T-cell (primary cell): Measurements from ENCODE around the gene ZNF148. TPM values are rescaled to one million over a fixed set of nuclear protein-coding genes. Genes with fewer than 3 reads are reported as not detected.
A peak's percentile ranks its signal among the peaks of the same experiment; 100 is the strongest.
"Not testable (repeated sequence)": the region's sequence is repeated elsewhere in the genome, so short reads cannot be mapped to it uniquely, and the experiment has no call there.

Source experiments
- ATAC-seq, 4 experiments: fragments of 200-7000 bp in 3 of 4; fragments of 150-1000 bp in 1 of 4; cut with Tn5 transposase; replicated peaks in 1 of 4; 1 replicate in 3 of 4; 2 replicates in 1 of 4; pipeline ENCODE4 v1.10.0; 2021; ENCODE audit warnings: moderate library complexity in 3 of 4, mild to moderate bottlenecking in 2 of 4, moderate number of reproducible peaks in 1 of 4
- CTCF ChIA-PET, 2 donors: fragments of 300-600 bp; sonication (Branson Sonifier 250); formaldehyde crosslinking; loops; one replicate each; lab custom pipeline; 2022; ENCODE audit warnings: antibody characterized with exemption in 2 of 2; lab: Charles Lee
- POLR2A ChIA-PET, 2 donors: fragments of 300-600 bp; sonication (Branson Sonifier 250); formaldehyde crosslinking; loops; one replicate each; lab custom pipeline; 2022; ENCODE audit warnings: antibody characterized with exemption in 2 of 2; lab: Charles Lee
- DNase-seq, 35 experiments: peaks; one replicate each; pipeline versions ENCODE4 v3.0.0 to v3.0.0-alpha.2; 2013 to 2023
- H3K27ac ChIP-seq: one replicate; pipeline ENCODE4 v1.5.1; 2013; ENCODE audit warnings: low read length
- H3K27me3 ChIP-seq, 2 experiments: replicated peaks in 1 of 2; 1 replicate in 1 of 2; 2 replicates in 1 of 2; pipeline versions ENCODE4 v1.6.1 to v1.7.0; 2013; ENCODE audit warnings: low read length in 1 of 2, mixed read lengths in 1 of 2; ENCODE audit not compliant: control insufficient read depth in 2 of 2, insufficient read depth in 2 of 2; ENCODE audit errors: extremely low read depth in 1 of 2
- H3K36me3 ChIP-seq, 2 donors: 1 replicate in 1 of 2; 2 replicates in 1 of 2; pipeline versions ENCODE4 v1.6.1 to v1.7.0; 2013; ENCODE audit warnings: low read length in 1 of 2; ENCODE audit not compliant: control insufficient read depth in 2 of 2, insufficient read depth in 1 of 2; ENCODE audit errors: extremely low read depth in 1 of 2
- H3K4me1 ChIP-seq, 2 experiments: 1 replicate in 1 of 2; 2 replicates in 1 of 2; pipeline versions ENCODE4 v1.6.1 to v1.7.0; 2013; ENCODE audit warnings: low read length in 2 of 2, mixed read lengths in 1 of 2; ENCODE audit not compliant: insufficient read depth in 2 of 2, control insufficient read depth in 1 of 2; ENCODE audit errors: extremely low read depth in 1 of 2
- H3K4me3 ChIP-seq, 2 donors: 1 replicate in 1 of 2; 2 replicates in 1 of 2; pipeline versions ENCODE4 v1.5.1 to v1.7.0; 2013; ENCODE audit warnings: mild to moderate bottlenecking in 2 of 2, low read length in 1 of 2, moderate library complexity in 1 of 2; ENCODE audit not compliant: control insufficient read depth in 1 of 2; ENCODE audit errors: extremely low read depth in 1 of 2
- H3K9me3 ChIP-seq: 2 replicates; pipeline ENCODE4 v1.7.0; 2013
- H3K27ac Mint-ChIP-seq, 2 donors: one replicate each; pipeline ENCODE4 v1.8.0; 2020 to 2021; ENCODE audit warnings: mild to moderate bottlenecking in 2 of 2, mixed read lengths in 2 of 2
- H3K27me3 Mint-ChIP-seq, 2 donors: one replicate each; pipeline ENCODE4 v1.8.0; 2021 to 2022; ENCODE audit warnings: mixed read lengths in 2 of 2
- H3K36me3 Mint-ChIP-seq: one replicate; pipeline ENCODE4 v1.8.0; 2021; ENCODE audit warnings: mixed read lengths
- H3K4me1 Mint-ChIP-seq, 3 donors: one replicate each; pipeline ENCODE4 v1.8.0; 2020 to 2022; ENCODE audit warnings: mixed read lengths in 3 of 3, mild to moderate bottlenecking in 1 of 3
- H3K4me3 Mint-ChIP-seq, 3 donors: one replicate each; pipeline ENCODE4 v1.8.0; 2020 to 2022; ENCODE audit warnings: mild to moderate bottlenecking in 3 of 3, mixed read lengths in 3 of 3, moderate library complexity in 3 of 3
- H3K9me3 Mint-ChIP-seq, 3 donors: one replicate each; pipeline ENCODE4 v1.8.0; 2020 to 2022; ENCODE audit warnings: mixed read lengths in 3 of 3
- WGBS: methylation state at CpG from one replicate; pipeline ENCODE4 v1.1.5; 2013; ENCODE audit warnings: missing lambda C conversion rate; ENCODE audit not compliant: insufficient coverage; 5-methylcytosine and 5-hydroxymethylcytosine counted together
- total RNA-seq, 35 experiments: library from RNA in 6 of 35; stranded (reverse) in 6 of 35; fragments of 120-200 nt in 1 of 35; gene quantifications; one replicate each; pipeline versions ENCODE4 v1.2.1 to v1.2.4 and lab custom pipeline; 2013 to 2026

Gene ZNF148
- total RNA-seq, 5 donors from 2014 or later (not counting 1 experiment from before 2014, with no cell fraction given), result 46.5 to 50.6 (median 50.4) TPM

DNA sequence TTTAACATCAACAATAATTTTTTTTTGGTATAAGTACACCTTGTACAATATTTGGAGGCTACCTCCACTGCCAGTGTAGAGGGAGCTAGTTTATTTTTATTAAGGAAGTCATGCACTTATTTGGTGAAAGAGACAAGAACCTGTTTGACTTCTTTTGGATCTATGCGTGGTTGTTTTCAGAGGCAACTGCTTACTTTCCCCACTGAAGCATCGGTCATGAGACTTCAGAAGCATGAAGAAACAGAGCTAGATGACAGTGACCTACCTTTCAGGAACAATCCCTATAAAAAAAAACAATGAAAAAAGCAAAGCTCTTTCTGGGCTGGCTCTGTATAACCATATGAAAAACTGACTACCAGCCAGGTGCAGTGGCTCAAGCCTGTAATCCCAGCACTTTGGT is 20.0 kb upstream of the ZNF148 start:
- no peak overlapping the region for H3K4me3 Mint-ChIP-seq
- Histone ChIP-seq H3K36me3 (no peaks in the 10 kb centered on the region), H3K27me3 (peaks cover 0 to 5% of the 10 kb centered on the region in 2 experiments), H3K4me1 (no peaks in the 10 kb centered on the region), H3K9me3 (no peaks in the 10 kb centered on the region), H3K4me3 (no peak overlapping the region), H3K27ac (no peak overlapping the region)
- CTCF ChIA-PET, result no interaction called here
- ATAC-seq, result no peak
- no peak for DNase-seq
- H3K9me3 Mint-ChIP-seq, result peaks cover 0 to 4% (median 0%) of the 10 kb centered on the region in 3 donors
- no peak overlapping the region for H3K27ac Mint-ChIP-seq
- 100% methylated on average over 2 of the region's 2 CpGs for WGBS
- peaks cover 0 to 3% (median 2%) of the 10 kb centered on the region in 3 donors for H3K4me1 Mint-ChIP-seq
- POLR2A ChIA-PET, result no interaction called here
- H3K27me3 Mint-ChIP-seq, result peaks cover 20 to 21% of the 10 kb centered on the region in 2 donors
- H3K36me3 Mint-ChIP-seq, result no peaks in the 10 kb centered on the region

GRCh38 chr3:125394406-125394805 is 19.3 kb upstream of the ZNF148 start:
- Histone ChIP-seq H3K4me3 (no peak overlapping the region), H3K27me3 (peaks cover 0 to 5% of the 10 kb centered on the region in 2 experiments), H3K4me1 (peaks cover 3 to 7% of the 10 kb centered on the region in 2 experiments), H3K36me3 (no peaks in the 10 kb centered on the region), H3K27ac (no peak overlapping the region), H3K9me3 (no peaks in the 10 kb centered on the region)
- peaks cover 0 to 4% (median 0%) of the 10 kb centered on the region in 3 donors for H3K9me3 Mint-ChIP-seq
- peaks cover 4 to 7% (median 7%) of the 10 kb centered on the region in 3 donors for H3K4me1 Mint-ChIP-seq
- no peak for ATAC-seq
- ChIA-PET POLR2A (no interaction called here), CTCF (no interaction called here)
- WGBS, result 80% methylated on average over 1 of the region's 3 CpGs
- no peak overlapping the region for H3K27ac Mint-ChIP-seq
- peaks cover 20 to 21% of the 10 kb centered on the region in 2 donors for H3K27me3 Mint-ChIP-seq
- no peaks in the 10 kb centered on the region for H3K36me3 Mint-ChIP-seq
- no peak overlapping the region for H3K4me3 Mint-ChIP-seq
- no peak for DNase-seq

DNA sequence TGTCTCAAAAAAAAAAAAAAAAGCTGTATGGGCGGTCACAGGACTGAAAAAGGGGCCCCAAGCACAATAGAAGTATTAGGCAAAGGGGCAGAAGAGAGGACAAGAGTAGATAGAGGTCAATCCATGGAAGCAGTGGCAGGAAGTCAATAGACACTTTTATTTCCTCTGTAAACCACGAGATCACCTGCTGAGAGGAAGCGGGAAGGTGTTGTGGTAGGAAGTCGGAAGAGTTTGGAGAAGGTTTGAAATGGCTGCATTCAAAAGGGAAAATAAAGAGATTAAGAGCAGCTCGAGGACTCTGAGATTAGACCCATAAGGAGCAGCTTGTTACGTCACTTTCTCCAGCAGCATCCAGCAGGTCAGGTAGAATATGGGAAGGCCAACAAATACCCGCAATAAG is 14.2 kb upstream of the ZNF148 start:
- H3K9me3 Mint-ChIP-seq, result no peaks in the 10 kb centered on the region
- no peaks in the 10 kb centered on the region for H3K36me3 ChIP-seq
- peak in 1 of 4 experiments; percentile 27 for ATAC-seq
- POLR2A ChIA-PET, result interaction anchor here in 1 of 2 donors (0.6 kb wide), 1 partner anchor 149 kb away, joined by 4 read pairs; no protein-coding TSS in a partner anchor
- no peaks in the 10 kb centered on the region for H3K9me3 ChIP-seq
- peak overlapping the region in 1 of 2 donors; percentile 55 for H3K27ac Mint-ChIP-seq
- H3K27me3 Mint-ChIP-seq, result peaks cover 4 to 6% of the 10 kb centered on the region in 2 donors
- H3K4me3 Mint-ChIP-seq, result peak overlapping the region in 1 of 3 donors; percentile 62
- peaks cover 10 to 15% (median 13%) of the 10 kb centered on the region in 3 donors for H3K4me1 Mint-ChIP-seq
- no peaks in the 10 kb centered on the region for H3K36me3 Mint-ChIP-seq
- no peaks in the 10 kb centered on the region for H3K27me3 ChIP-seq
- no peak for DNase-seq
- WGBS, result 46% methylated on average over 5 of the region's 7 CpGs
- CTCF ChIA-PET, result interaction anchor here in 1 of 2 donors (0.5 kb wide), 1 partner anchor 32 kb away, joined by 5 read pairs; no protein-coding TSS in a partner anchor
- H3K27ac ChIP-seq, result no peak overlapping the region
- H3K4me3 ChIP-seq, result no peak overlapping the region
- peaks cover 6 to 13% of the 10 kb centered on the region in 2 experiments for H3K4me1 ChIP-seq

DNA sequence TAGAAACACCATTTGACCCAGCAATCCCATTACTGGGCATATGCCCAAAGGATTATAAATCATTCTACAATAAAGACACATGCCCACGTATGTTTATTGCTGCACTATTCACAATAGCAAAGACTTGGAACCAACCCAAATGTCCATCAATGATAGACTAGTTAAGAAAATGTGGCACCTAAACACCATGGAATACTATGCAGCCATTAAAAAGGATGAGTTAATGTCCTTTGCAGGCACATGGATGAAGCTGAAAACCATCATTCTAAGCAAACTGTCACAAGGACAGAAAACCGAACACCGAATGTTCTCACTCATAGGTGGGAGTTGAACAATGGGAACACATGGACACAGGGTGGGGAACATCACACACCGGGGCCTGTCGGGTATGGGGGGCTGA is 13.2 kb upstream of the ZNF148 start:
- WGBS, result no CpG with 5 or more reads among the region's 5 CpGs
- H3K9me3 ChIP-seq, POLR2A ChIA-PET, ATAC-seq, H3K27me3 Mint-ChIP-seq, H3K4me3 Mint-ChIP-seq, H3K27ac Mint-ChIP-seq, H3K36me3 ChIP-seq, DNase-seq, H3K27me3 ChIP-seq, H3K9me3 Mint-ChIP-seq, H3K4me3 ChIP-seq, H3K27ac ChIP-seq, H3K36me3 Mint-ChIP-seq, CTCF ChIA-PET: not testable (repeated sequence)
- peaks cover 10 to 12% (median 10%) of the 10 kb centered on the region in 3 donors for H3K4me1 Mint-ChIP-seq
- H3K4me1 ChIP-seq, result peaks cover 6 to 13% of the 10 kb centered on the region in 2 experiments

DNA sequence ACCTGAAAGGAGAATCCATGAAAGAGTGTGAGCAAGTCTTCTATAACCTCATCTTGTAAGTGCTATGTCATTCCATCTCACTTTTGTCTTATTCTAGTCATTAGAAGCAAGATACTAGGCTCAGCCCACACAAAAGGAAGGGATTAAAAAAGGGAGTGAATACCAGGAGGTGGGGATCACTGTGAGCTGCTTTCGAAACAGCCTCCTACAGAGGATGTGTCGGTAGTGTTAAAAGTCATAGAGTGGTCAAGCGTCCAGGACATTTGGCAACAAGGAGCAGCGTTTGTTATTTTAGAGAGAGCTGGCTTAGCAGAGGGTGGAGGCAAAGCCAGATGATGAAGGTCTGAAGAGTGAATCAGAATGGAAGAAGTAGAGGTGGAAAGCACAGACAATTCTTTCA is 11.7 kb upstream of the ZNF148 start:
- no peak overlapping the region for H3K4me3 ChIP-seq
- H3K9me3 ChIP-seq, result no peaks in the 10 kb centered on the region
- no peak overlapping the region for H3K27ac Mint-ChIP-seq
- H3K4me3 Mint-ChIP-seq, result no peak overlapping the region
- peaks cover 4 to 9% of the 10 kb centered on the region in 2 donors for H3K27me3 Mint-ChIP-seq
- no peak overlapping the region for H3K27ac ChIP-seq
- peaks cover 9 to 13% of the 10 kb centered on the region in 2 experiments for H3K4me1 ChIP-seq
- WGBS, result 100% methylated on average over 4 of the region's 4 CpGs
- H3K36me3 Mint-ChIP-seq, result no peaks in the 10 kb centered on the region
- peaks cover 14 to 17% (median 16%) of the 10 kb centered on the region in 3 donors for H3K4me1 Mint-ChIP-seq
- ChIA-PET POLR2A (no interaction called here), CTCF (no interaction called here)
- H3K27me3 ChIP-seq, result no peaks in the 10 kb centered on the region
- no peaks in the 10 kb centered on the region for H3K9me3 Mint-ChIP-seq
- DNase-seq (no peak), ATAC-seq (no peak)
- H3K36me3 ChIP-seq, result no peaks in the 10 kb centered on the region

- no peak overlapping the region for H3K4me3 Mint-ChIP-seq
- Histone ChIP-seq H3K9me3 (no peaks in the 10 kb centered on the region), H3K27me3 (no peaks in the 10 kb centered on the region), H3K4me1 (peaks cover 5 to 10% of the 10 kb centered on the region in 2 experiments), H3K4me3 (no peak overlapping the region), H3K36me3 (no peaks in the 10 kb centered on the region), H3K27ac (no peak overlapping the region)
- no peaks in the 10 kb centered on the region for H3K36me3 Mint-ChIP-seq
- CTCF ChIA-PET, result no interaction called here
- H3K4me1 Mint-ChIP-seq, result peaks cover 9 to 12% (median 11%) of the 10 kb centered on the region in 3 donors
- peaks cover 0 to 9% of the 10 kb centered on the region in 2 donors for H3K27me3 Mint-ChIP-seq
- ATAC-seq (no peak), DNase-seq (no peak)
- 78% methylated on average over 3 of the region's 5 CpGs for WGBS
- H3K27ac Mint-ChIP-seq, result no peak overlapping the region
- POLR2A ChIA-PET, result no interaction called here
- no peaks in the 10 kb centered on the region for H3K9me3 Mint-ChIP-seq
These were observed 8.6 kb upstream of the ZNF148 start for GRCh38 chr3:125383744-125384143.
